HG02642 (cell line): ENCODE data around the gene PMFBP1.

Source experiments
- ATAC-seq: cut with Tn5 transposase; IDR thresholded peaks from one replicate; pipeline ENCODE4 v1.9.1; 2021; ENCODE audit warnings: mild to moderate bottlenecking; ENCODE audit not compliant: unreplicated experiment, poor library complexity

Gene PMFBP1

DNA sequence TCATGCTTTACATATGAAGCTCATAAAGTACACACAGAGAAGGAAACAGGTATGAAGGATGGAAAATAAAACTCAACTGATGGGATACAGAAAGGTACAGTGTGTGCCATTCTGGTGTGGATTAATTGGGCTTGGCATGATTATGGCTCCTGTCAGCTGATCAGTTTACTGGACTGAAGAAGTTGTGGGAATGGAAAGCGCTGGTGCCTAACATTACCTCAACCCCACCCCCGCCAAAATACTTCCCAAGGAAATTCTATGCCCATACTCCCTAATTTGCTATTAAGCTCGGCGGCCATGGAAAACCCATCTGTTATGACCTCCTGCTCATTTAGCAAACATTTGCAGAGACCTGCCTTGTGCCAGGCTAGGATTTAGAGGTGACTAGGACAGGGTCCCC lies 16.6 kb upstream of the PMFBP1 start:
- ATAC-seq: no peak

DNA sequence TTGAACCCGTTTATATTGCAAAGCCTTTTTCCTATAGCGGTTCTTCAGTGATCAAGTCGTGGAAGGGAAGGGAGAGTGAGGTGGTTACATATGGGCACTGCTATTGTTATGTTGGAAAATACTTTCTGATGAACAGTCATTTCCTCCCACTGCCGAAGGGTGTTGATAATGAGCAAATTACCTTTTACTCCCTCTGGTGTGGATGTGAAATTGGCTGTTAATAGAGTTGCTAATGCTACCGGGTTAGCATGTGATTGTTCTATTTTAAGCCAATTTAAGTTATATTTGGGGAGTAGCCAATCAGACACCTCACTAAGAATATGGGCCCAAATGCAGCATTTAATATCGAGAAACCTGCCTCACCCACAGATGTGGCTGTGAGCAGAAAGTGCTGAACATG lies 15.6 kb upstream of the PMFBP1 start:
- no peak for ATAC-seq

DNA sequence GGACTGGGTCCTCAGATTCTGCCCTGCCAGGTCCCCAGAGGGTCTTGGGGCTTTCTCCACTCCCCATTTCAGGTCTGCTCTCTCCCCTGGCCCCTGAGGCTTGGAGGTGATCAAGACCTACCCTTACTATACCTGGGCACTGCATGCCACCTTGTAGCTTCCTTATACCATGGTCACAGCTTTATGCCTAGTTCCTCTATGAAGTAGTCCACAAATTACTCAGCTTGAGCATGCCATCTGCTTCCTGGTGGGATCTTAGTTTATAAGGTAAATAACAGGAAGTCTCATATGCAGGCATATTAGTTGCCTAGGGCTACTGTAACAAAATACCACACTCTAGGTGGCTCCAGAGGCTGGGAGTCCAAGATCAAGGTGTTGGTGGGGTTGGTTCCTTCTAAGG lies 11.0 kb upstream of the PMFBP1 start:
- ATAC-seq: no peak

DNA sequence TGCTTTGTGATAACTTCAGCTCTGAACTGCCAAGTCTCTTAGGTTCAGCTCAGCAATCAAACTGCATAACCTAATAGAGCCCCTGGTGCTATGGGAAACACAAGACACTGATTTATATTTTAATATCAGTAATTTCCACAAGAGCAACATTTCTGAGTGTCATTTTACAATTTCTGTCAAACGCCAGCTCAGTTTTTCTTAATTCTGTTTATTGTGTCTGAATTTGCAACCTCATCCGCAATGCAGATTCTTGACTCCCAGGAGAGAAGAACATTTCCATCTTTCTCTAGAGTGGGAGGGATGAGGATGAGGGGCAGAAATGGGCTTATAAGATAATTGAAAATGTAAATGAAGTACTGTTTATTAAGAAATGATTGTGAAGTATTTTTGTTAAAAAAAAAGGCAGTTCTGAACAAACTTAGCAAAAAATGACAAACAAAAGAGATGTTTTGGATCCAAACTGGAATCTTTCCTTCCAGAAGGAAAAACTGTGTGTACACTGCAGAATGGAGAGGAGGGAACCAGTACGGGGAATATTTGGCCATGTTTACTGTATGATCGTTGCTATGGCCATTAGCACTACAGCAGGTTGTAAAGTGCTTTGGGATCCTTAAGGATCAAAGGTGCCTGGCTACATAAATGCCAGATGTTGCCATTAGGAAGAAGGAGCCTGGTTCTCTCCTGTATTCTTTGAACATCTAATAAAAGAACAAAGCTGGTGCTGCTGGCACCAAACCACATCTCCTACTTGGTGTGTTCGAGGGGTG lies 7.4 kb upstream of the PMFBP1 start:
- ATAC-seq: no peak

DNA sequence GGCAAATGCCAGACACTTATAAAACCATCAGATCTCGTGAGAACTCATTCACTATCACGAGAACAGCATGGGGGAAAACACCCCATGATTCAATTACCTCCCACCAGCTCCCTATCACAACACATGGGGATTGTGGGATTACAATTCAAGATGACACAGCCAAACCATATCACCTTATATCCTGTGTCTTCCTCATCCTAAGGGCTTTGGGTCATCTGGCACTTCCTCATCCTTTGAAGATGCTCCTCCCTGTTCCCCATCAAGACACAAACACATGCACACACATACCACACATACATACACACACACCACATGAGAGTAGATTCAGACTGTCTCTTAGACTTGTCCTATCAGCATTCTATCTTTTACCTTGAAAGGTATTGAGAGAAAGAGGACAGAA lies 2.8 kb upstream of the PMFBP1 start:
- ATAC-seq: no peak

DNA sequence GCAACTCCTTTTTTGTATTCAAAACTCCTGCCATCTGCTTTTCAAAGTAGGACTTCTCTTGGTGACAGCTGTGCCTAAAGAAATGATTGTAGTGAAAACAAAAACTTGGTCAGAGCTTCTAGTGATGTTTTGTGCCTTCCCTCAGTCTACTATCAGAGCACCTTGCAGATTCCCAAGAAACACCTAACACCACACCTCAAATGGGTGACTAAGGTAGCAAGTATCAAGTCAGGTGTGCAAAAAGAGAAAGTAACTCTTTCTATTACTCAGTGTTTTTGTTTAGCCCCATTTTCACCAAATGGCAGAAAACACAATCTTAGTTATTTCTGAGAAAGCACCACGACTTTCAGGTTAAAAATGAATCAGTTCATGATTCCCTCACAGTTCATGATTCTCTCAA lies 2.0 kb upstream of the PMFBP1 start:
- no peak for ATAC-seq

DNA sequence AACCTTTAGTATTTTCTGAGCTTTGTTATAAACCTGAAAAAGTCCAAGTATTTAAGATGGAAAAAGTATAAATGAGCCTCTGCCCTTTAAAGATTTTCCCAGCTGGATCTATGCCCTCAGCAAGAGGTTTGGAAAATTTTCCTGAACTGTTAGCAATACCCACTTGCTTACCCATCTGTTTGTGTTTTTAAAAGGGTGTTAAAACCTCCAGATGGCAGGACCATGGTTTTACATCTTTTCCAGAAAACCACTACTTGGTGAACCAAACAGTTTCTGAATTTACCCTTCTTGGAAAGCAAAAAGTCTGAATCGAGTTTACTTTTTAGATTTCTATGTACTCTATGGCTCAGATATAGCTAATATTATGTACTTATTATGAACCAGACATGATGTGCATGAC lies 719 bp downstream of the PMFBP1 start:
- ATAC-seq: no peak

DNA sequence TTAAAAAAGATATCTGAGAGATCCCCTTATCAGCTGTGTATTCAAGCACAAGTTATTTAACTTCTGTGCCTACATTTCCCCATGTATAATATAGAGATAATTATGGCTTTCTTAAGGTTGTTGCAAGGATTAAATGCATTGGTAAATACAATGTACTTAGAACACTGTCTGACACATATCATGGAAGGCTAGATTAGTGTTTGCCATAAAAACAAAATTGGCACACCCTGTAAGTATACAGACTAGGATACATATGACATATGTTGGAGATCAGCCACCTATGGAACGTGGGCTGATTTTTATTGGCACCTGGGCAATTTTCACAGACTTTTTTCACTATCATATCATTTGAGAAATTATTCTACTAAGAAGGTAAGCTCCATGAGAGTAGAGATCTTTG lies 2.2 kb downstream of the PMFBP1 start:
- ATAC-seq: no peak

DNA sequence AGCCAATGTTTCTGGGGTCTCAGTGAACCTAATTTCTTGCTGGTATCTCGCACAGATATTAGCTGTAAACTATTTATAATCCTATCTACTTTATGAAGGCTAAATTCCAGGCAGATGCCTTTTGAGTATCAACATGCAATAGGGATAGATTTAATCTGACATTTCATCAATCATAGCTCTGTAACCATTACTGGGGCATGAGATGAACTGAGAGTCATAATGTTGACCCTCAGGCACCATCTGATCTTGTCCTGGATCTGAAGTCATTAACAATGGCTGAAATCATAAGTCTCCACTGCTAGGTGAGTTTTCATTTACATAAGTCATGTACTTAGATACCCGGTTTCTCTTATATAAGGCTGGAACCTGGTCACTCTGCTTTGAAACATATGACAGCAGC lies 3.6 kb downstream of the PMFBP1 start:
- ATAC-seq: no peak

DNA sequence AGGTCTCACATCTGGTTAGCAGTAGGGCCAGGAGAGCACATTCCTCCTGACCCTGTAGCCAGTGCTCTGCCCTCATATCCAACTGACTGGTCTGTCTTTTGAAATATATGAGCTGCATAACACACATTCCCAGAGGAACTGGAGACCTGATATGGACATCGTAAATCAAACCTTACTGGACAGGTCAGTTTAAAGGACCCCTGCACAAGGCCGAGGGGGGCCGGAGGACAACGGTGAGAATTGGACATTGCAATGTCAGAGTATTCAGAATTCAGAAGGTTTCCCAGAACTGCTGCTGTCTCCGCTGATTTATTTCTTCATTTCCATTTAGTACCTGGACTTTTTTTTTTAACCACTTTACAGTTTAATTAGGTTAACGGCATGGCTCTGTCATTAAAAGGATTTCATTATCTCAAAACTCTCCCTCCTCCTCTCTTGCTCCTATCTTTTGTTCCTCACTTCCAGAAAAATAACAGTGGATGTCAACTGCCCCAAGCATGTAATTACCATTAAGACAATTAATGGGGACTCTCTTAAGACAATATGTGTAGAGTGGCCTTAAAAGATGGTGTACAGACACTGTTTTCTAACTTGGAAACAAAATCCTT lies 4.9 kb downstream of the PMFBP1 start:
- ATAC-seq: no peak

DNA sequence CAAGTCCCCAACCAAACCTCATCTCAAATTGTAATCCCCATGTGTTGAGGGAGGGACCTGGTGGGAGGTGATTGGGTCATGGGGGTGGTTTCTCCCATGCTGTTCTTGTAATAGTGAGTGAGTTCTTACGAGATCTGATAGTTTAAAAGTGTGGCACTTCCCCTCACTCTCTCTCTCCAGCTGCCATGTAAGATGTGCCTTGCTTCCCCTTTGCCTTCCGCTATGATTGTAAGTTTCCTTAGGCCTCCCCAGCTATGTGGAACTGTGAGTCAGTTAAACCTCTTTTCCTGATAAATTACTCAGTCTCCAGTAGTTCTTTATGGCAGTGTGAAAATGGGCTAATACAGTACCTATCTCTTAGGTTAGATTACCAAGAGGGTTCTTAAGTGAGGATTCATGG lies 5.8 kb downstream of the PMFBP1 start:
- no peak for ATAC-seq

DNA sequence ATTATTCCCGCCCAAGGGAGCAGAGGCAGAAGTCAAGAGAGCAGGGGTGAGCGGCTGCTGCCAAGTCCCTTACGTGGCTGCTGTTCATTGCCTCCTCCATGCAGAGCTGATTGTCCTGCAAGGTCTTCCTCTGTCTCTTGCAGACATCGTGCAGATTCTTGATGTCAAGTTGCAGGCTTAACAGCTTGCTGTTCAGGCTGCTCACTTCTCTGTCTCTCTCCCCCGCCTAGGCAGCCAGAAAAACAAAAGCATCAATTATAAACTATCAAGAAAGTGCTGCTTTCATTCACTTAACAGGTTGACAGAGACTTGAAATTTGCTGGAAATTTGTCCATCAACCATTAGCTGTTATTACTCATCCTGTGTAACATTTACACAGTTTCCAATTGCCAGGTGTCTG lies 7.3 kb downstream of the PMFBP1 start:
- no peak for ATAC-seq

DNA sequence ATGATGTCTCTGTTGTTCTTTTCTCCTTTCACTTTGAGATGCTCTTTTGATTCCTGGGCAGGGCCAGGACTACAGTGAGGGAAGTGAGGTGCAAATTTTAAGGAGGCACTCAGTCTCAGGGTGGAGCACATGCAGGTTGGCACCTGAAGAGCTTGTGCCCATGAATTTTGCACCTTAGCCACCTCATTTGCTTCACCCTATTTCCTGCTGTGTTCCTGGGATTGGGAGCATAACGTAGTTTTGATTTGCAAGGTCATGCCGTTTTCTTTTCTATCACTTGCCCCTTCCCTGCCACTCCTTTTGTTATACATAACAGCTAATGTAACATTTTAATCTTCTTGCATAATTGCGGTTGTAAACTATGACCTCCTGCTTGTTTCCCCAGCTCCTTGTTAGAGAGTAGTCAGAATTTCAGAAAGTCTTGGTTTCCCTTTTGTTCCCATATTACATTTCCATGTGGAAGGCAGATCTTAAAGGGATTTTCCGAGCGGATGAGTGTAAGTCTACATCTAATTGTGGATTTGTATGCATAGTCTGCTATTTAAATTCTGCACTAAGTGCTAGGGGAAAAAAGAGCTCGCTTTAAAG lies 9.8 kb downstream of the PMFBP1 start:
- no peak for ATAC-seq

DNA sequence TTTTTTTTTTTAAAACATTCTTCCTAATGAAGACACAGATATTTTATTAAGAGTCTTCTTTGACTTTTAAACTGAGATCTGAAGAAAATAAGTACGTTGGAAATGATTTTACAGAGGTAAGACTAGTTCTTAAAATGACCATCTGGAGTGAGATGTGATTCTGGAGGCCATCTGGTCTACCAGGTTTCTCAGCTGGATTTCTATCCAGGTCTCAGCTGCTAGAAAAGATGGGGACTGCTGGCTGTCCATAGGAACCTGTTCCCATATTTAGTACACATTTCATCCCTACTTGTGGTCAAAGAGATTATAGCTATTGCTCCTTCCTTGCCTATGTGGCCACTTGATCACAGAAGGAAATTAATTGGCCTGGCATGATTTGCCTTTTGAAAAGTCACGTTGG lies 12.2 kb downstream of the PMFBP1 start:
- no peak for ATAC-seq

DNA sequence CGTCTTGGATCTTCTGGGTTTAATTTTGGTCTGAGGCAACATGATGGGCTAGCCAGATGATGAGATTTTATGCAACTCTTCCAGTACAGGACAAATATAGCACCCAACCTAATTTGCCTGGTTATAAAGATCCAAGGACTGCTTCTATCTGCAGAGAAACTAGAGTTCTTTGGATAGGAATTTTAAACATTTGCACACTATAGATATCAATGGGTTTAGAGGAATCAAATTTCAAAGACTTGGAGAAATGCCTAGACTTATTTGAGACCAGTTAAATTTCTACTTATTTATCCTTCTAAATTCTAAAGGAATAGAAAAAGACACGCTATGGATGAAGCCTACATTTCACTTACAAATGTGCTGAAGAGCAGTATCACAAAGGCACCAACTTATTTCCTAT lies 12.6 kb downstream of the PMFBP1 start:
- ATAC-seq: no peak

DNA sequence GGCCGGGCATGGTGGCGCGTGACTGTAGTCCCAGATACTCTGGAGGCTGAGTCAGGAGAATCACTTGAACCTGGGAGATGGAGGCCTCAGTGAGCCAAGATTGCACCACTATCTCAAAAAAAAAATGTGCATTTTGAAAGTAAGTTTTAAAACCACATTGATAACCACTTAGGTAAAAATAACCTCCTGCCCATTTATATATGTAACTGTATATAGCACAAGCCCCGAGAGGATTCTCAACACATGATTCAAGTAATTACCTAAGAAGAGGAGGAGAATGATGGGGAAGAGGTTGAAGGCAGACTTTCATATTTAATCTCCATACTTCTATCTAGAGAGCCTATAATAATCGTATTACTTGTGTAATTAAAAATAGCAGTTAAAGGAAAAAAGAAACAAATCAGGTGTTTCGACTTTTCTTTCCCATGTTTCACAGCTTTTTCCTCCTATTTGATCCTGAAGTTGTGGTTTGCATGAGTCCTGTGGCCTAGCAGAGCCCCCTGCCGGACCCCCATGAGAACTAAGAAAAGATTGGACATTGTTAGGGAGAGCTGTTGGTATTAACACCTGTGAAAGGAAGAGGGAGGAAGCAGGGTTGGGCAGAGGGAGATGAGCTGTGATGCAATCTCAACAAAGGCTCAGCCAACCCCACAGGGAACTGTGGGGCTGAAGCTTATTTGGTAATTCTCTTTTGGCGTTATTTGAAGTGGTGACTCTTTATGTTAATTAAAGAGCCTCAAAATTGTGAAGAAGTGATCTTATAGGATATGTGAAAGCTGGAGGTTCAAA lies 22.1 kb downstream of the PMFBP1 start:
- ATAC-seq: no peak

DNA sequence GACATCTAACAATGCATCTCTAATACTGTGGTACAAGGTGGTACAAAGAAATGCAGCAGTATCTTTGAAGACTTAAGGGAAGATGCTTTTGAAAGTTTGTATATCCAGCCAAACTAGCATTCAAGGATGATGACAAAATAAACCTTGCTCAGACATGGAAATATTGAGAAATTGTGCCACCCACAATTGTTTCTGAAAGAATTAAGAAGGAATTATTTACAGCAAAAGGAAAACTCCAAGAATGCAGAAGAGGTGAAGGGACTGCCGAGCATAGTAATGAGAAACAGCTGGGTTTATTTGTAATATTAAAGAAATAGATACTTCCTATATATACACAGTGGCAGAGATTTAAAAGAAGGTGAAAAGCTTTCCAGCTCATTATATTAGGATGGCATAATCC lies 29.5 kb downstream of the PMFBP1 start:
- ATAC-seq: no peak

DNA sequence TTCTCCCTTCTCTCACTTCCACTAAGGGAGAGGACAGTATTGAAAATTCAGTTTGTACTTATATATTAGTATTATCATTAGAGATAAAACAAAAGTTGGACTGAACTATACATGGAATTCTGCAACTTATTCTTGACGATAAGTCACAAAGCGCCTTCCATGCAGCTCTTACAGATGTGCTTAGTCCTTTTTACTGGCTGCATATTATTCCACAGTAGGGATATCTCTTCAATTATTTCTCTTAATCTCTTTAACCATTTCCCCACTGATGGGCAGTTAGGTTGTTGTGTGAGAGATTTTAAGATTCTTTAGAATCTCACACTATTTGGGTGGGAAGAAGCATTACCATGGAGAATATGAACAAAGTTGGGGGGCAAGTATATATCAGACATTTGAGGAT lies 32.0 kb downstream of the PMFBP1 start:
- ATAC-seq: no peak

DNA sequence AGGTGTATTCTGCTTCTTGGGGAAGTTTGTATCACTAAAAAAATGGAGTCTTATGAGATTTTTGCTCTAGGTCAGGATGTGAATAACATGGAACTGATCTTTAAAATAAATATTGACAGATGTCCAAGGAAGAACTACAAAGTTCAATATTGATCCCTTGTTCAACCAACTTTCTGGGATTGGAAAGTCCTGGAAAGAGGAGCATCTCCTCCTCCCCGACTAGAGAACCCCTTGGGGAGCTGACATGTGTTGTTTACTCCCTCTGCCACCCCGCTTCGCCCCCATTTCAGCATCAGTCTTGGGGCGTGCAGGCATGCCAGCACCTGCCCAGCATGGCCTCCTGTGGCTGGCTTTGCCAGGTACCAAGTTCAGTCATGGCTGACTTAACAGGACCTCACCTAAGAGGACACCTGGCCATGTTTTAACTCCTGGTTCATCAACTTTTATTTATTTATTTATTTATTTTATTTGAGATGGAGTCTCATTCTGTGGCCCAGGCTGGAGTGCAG lies 33.8 kb downstream of the PMFBP1 start:
- ATAC-seq: no peak

DNA sequence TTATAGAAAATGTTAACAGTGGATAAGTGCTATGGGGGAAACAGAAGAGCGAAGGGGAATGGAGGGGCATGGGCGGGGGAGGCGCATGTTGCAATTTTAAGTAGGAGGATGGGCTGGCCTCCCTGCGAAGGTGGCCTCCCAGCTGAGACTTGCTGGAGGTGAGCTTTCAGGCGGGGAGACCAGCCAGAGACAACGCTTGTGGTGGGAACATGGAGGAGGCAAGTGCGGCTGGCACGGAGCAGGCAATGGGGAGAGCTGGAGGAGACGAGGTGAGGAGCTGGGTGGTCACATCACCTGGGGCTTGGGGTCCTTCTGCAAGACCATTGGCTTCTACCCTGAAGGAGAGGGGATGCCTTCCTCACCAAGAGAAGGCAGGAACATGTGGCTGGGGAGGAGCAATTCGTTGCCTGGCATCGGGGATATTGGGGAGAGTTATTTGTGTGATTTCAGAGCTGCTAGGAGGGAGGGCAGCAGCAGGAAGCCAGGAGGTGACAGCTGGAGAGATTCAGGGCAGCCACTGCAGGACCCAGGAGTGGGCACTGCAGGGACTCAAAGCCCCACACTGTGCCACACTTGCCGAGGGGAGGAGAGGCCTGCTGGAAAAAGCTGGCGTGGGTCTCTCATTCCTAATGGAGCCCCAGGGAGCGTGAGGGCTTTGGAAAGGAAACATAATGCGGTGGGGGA lies 34.4 kb downstream of the PMFBP1 start:
- ATAC-seq: no peak
